ENCODE data around the gene TBC1D22A.
"Not testable (repeated sequence)": the region's sequence is repeated elsewhere in the genome, so short reads cannot be mapped to it uniquely, and the experiment has no call there.

Gene TBC1D22A

GRCh38 chr22:46774980-46775849, 12.8 kb downstream of the TBC1D22A start:
- no peak for DNase-seq

- no peak for DNase-seq
Measured at GRCh38 chr22:46775850-46776826, 13.7 kb downstream of the TBC1D22A start.

GRCh38 chr22:46776876-46777608, 14.6 kb downstream of the TBC1D22A start:
- DNase-seq: no peak

DNA sequence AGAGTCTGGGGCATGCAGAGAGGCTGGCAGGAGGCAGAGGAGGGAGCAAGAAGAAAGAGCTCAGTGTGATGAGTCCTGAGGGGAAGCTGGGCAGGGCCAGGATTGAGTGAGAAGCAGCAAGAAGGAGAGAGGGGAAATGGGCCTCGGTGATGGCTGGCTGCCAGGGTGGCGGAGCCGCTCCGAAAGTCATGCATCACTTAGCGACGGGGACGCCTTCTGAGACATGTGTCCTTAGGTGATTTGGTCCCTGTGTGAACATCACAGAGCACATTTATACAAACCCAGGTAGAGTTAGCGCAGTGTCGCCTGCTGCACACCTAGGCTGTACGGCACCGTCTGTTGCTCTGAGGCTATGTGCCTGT, 15.1 kb downstream of the TBC1D22A start:
- no peak for DNase-seq

GRCh38 chr22:46779023-46779422, 16.6 kb downstream of the TBC1D22A start:
- no peak for DNase-seq

GRCh38 chr22:46779651-46780050, 17.2 kb downstream of the TBC1D22A start:
- no peak for DNase-seq

DNA sequence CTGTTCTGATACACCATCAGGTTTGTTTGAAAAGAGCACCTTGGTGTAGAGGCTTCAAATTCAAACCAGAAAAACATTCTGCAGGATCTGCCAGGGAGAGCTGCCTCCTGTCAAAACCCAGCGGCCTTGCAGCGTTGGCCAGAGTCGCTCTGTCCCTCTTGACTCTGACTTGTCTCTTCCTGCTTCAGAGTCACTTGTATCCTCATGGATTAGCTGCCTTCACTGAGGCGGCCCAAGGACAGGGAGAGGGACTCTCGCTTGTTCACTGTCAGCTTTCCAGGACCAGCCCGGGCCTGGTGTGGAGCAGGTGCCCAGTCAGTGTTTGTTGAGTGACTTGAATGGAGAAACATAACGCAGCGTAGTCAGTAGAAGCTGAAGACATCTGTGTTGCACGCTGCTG, 18.0 kb downstream of the TBC1D22A start:
- no peak for DNase-seq

- DNase-seq: no peak
Measured at GRCh38 chr22:46781291-46781690, 18.8 kb downstream of the TBC1D22A start.

- not testable (repeated sequence) for DNase-seq
Measured at GRCh38 chr22:46782200-46782599, 19.8 kb downstream of the TBC1D22A start.

GRCh38 chr22:46783721-46784120, 21.3 kb downstream of the TBC1D22A start:
- no peak for DNase-seq

- DNase-seq: no peak
Measured at GRCh38 chr22:46788441-46789172, 26.2 kb downstream of the TBC1D22A start.

- DNase-seq: no peak
Measured at GRCh38 chr22:46789992-46790391, 27.5 kb downstream of the TBC1D22A start.

- no peak for DNase-seq
Measured at GRCh38 chr22:46791201-46791731, 28.8 kb downstream of the TBC1D22A start.

DNA sequence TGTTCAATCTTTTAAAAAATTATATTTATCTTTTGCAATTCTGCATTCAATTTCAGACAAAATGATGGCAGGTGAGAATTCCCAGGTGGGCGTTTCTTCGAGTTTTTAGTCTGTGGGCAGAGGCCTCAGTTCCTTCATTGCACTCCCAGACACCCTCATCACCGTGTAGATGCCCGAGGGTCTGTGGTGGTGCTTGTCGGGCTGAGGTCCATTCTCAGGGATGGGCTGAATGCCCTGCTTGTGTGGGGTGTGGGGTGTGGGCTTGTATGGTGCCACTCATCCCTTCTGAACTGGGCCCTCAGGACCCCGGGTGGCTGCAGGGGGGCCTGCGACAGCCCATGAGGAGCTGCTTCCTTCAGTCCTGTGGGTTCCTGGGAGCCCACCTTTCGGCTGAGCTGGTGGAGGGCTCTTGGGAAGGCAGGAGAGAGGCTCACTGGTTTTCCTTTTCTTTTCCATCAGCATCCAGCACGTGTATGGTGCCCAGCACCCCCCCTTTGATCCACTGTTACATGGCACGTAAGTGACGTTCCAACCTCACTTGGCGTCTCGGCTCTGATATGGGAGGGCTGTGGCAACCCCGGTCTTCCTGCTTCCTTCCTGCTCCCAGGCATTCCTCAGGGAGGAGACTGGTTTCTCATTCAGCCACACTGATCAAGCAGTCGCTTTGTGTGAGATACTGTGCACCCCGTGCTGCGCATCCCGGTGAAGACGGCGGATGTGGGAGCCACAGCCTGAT, 29.8 kb downstream of the TBC1D22A start:
- no peak for DNase-seq

DNA sequence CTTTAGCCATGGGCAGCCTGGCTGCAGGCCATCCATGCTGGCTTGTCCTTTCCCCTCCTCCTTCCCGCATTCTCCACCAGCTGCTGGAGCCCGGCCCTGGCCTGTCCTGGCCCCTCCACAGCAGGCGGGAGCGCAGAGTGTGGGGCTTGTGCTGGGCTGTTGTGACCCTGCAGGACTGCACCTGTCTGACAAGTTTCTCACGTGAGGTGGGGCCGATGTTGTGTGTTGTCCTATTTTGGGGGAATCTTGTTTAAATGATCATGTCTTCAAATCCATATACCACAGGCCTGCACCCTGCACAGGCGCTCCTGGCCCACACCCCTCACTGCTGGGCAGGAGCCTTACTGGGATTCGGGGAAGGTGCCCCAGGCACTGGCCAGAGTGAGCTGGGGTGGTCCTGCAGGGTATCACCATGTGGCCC, 30.4 kb downstream of the TBC1D22A start:
- no peak for DNase-seq

- no peak for DNase-seq
Measured at GRCh38 chr22:46793497-46793896, 31.0 kb downstream of the TBC1D22A start.

GRCh38 chr22:46794067-46794466, 31.6 kb downstream of the TBC1D22A start:
- DNase-seq: no peak

DNA sequence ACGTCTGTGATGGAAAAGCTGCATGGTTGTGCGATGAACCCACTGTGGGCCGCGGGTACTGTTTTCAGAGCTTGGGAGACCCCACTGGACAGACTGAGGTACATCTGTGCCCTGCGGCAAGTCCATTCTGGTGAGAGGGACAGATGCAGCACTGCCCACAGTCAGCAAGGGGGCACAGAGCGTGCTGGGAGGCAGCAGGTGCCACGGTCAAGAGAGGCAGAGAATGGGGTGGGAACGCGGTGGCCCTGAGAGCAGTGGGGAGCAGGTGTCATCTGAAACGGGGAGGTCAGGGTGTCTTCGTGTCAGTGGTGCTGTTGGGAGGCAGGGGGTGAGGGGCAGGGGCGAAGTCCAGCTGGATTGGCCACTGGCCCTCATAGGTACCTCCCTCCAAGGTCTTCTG, 32.0 kb downstream of the TBC1D22A start:
- DNase-seq: no peak

DNA sequence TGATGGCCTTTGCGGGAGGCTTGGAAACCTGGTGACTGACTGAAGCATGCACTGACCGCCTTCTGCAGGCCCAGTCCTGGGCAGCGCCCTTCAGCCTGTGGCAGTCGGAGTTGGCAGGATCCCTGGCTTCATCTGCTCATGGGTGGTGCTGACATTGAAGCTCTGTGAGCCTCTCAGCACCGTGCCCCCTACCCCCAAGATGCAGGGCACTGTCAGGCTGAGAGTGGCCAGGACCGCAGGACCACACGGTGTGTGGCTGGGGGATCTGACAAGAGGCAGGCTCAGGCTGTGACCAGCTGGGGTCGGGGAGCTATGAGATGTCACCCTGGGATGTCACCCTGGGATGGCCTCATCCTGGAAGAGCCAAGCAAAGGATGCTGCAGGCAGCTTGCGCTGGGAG, 32.7 kb downstream of the TBC1D22A start:
- DNase-seq: no peak

DNA sequence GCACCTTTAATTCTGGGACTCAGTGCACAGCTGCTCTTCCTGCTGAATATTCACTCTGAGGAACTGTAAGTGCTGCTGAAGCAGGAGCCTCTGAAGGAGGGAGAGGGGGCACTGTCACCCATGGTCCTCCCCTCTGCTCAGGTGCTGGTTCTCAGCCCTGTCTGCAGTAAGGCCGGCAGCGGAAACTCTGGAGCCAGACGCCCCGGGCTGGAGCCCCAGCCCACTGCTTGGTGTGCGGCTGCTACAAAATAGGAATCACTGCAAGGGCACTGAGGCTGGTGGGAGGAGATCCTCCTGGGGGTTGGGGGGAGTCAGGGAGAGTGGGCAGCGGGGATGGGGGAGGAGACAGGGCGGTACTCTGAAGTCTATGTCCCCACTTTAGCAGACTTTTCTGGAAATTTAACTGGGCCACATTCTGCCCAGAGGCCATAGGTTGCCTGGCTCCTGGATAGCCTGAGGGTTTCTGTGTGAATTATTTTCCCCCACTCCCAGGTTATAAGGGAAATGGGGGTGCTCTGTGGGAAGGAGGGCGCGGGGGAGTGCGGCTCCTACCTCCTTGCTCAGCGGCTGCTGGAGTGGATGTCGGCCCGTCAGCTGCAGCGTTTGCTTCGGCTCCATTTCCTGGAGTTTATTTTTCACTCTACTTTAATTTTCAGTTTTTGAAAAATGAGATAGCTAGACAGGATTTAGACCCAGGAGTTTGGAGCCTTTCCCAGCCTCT, 33.6 kb downstream of the TBC1D22A start:
- DNase-seq: no peak

Measured in NCI-H748 treated with DMSO at 0.1 percent for 48 hours (cell line).